GM18867 (cell line): ENCODE measurements around the gene ALOX12B.
"Not testable (repeated sequence)": the region's sequence is repeated elsewhere in the genome, so short reads cannot be mapped to it uniquely, and the experiment has no call there.

ENCODE experiments used
- ATAC-seq: cut with Tn5 transposase; IDR thresholded peaks from one replicate; pipeline ENCODE4 v1.9.1; 2021; ENCODE audit warnings: mild to moderate bottlenecking, moderate library complexity; ENCODE audit not compliant: unreplicated experiment

The ALOX12B gene

GRCh38 chr17:8046929-8047768, 40.4 kb downstream of the ALOX12B start:
- ATAC-seq, result no peak

GRCh38 chr17:8046306-8046928, 41.1 kb downstream of the ALOX12B start:
- ATAC-seq, result no peak

- no peak for ATAC-seq
These were observed 42.4 kb downstream of the ALOX12B start for GRCh38 chr17:8044819-8045810.

- no peak for ATAC-seq
These were observed 45.5 kb downstream of the ALOX12B start for GRCh38 chr17:8041979-8042378.

GRCh38 chr17:8041249-8041928, 46.1 kb downstream of the ALOX12B start:
- ATAC-seq, result no peak

- no peak for ATAC-seq
These were observed 47.8 kb downstream of the ALOX12B start for GRCh38 chr17:8039611-8040168.

- no peak for ATAC-seq
These were observed 48.4 kb downstream of the ALOX12B start, which contains the start of gene ALOX15B for GRCh38 chr17:8038954-8039610. TSS of gene ALOX15B (plus strand) at chr17:8039059. CDS start at chr17:8039156, 97 bp downstream.

GRCh38 chr17:8032442-8032841, 55.1 kb downstream of the ALOX12B start:
- ATAC-seq, result no peak

- no peak for ATAC-seq
These were observed 55.6 kb downstream of the ALOX12B start for GRCh38 chr17:8031950-8032349.

- ATAC-seq, result no peak
These were observed 56.3 kb downstream of the ALOX12B start for GRCh38 chr17:8031261-8031661.

- ATAC-seq, result no peak
These were observed 58.4 kb downstream of the ALOX12B start for GRCh38 chr17:8029121-8029520.

- no peak for ATAC-seq
These were observed 62.2 kb downstream of the ALOX12B start for GRCh38 chr17:8025176-8025911.

- ATAC-seq, result not testable (repeated sequence)
These were observed 63.4 kb downstream of the ALOX12B start for GRCh38 chr17:8024161-8024560.
